GM18508 (cell line): ENCODE results near the gene MRC1.
"Not testable (repeated sequence)": the region's sequence is repeated elsewhere in the genome, so short reads cannot be mapped to it uniquely, and the experiment has no call there.

ENCODE experiments used
- ATAC-seq: cut with Tn5 transposase; IDR thresholded peaks from one replicate; pipeline ENCODE4 v1.9.1; 2021; ENCODE audit warnings: moderate number of reproducible peaks; ENCODE audit not compliant: insufficient read depth, unreplicated experiment

The MRC1 gene

DNA sequence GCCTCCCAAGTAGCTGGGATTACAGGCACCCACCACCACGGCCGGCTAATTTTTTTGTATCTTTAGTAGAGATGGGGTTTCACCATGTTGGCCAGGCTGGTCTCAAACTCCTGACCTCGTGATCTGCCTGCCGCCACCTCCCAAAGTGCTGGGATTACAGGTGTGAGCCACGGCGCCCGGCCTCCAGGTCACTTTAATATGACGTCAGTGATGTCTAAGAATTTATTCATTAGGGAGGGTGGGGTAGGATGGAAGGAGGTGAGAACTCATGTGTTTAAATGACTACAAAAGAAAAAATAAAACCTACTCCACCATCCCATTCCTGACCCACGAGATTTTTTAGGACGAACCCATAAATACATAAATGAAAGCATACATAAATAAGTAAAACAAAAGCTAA lies 145.2 kb downstream of the MRC1 start:
- not testable (repeated sequence) for ATAC-seq

GRCh38 chr10:17954861-17955260 lies 145.7 kb downstream of the MRC1 start:
- no peak for ATAC-seq

DNA sequence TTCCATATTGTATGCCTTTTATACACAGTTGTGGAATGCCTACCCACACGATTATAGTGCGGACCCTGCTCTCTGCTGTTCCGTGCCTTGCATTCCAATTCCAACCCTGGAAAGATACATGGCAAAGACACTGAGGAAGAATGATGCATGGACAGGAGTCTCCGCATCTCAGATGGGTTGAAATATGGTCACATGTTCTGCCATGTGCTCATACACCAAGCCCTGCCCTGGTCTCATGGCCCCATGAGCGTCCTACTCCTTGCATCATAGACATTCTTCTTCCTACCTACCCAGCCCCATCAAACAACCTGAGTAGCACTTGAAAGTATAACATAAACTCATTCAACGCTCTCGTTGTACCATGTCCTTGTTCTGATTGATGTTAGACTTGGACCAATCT lies 148.9 kb downstream of the MRC1 start:
- ATAC-seq, result no peak

GRCh38 chr10:17959870-17960269 lies 150.7 kb downstream of the MRC1 start:
- no peak for ATAC-seq
